ENCODE results near the gene IRF4. TPM values are rescaled to one million over a fixed set of nuclear protein-coding genes. Genes with fewer than 3 reads are reported as not detected.

The IRF4 gene
- total RNA-seq, 2 experiments from 2014 or later: 409 to 439 TPM

DNA sequence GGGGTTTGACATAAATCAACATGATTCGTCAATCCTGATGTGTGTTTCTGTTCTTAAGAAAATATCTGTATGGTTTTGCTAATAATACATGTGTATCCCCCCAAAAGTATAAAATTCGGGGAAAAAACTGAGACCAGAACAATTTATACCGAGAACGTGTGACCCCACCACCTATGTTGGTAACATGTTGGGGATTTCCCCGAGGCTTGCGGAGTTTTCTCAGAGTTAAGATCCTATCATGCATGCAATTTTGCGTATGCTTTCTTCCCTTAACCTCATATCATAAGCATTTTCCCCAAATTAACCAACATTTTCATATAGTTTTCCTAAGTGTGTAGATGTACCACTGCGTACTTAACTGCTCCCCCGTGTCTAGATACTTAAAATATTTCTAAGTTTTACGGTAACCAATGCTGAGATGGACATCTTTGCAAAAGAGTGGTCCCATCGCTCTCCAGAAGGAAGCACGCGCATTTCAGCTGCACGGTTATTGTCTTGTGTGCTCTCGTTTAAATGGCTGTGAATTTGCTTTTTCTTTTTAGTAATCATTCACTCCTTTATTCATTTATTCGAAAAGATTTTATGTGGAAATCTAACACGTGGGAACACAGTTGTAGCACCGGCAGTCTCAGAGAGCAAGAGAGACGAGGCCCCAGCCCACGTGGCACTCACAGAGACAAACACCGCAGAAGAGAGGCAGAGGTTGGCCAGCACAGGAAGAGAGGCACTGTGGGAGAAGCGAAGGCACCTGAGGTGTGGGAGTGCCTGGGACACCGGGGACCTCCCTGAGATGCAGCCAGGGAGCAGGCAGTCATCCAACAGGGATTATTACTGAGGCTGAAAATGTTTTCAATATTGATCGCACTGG, 13.2 kb upstream of the IRF4 start:
- H3K27ac Mint-ChIP-seq: no peak overlapping the region
- H3K4me1 Mint-ChIP-seq (ENCODE audit: low read depth): peaks cover 10% of the 10 kb centered on the region
- H3K4me3 Mint-ChIP-seq: no peak overlapping the region
- TF ChIP-seq, protein P1, sequence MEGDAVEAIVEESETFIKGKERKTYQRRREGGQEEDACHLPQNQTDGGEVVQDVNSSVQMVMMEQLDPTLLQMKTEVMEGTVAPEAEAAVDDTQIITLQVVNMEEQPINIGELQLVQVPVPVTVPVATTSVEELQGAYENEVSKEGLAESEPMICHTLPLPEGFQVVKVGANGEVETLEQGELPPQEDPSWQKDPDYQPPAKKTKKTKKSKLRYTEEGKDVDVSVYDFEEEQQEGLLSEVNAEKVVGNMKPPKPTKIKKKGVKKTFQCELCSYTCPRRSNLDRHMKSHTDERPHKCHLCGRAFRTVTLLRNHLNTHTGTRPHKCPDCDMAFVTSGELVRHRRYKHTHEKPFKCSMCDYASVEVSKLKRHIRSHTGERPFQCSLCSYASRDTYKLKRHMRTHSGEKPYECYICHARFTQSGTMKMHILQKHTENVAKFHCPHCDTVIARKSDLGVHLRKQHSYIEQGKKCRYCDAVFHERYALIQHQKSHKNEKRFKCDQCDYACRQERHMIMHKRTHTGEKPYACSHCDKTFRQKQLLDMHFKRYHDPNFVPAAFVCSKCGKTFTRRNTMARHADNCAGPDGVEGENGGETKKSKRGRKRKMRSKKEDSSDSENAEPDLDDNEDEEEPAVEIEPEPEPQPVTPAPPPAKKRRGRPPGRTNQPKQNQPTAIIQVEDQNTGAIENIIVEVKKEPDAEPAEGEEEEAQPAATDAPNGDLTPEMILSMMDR (IDR thresholded peaks at IDR 0.05): no peak
- ChIA-PET POLR2A (no interaction called here), CTCF (interaction anchor here (1.2 kb wide), 1 partner anchor 162 kb away, joined by 3 read pairs; no protein-coding TSS in a partner anchor)
- no peak for ATAC-seq
- DNase-seq: no peak
- no peaks in the 10 kb centered on the region for H3K9me3 Mint-ChIP-seq
- intact Hi-C loops (cut with micrococcal nuclease): no loop called here
- H3K27me3 Mint-ChIP-seq: peaks cover 25% of the 10 kb centered on the region
- no peaks in the 10 kb centered on the region for H3K36me3 Mint-ChIP-seq (ENCODE audit: low read depth)

DNA sequence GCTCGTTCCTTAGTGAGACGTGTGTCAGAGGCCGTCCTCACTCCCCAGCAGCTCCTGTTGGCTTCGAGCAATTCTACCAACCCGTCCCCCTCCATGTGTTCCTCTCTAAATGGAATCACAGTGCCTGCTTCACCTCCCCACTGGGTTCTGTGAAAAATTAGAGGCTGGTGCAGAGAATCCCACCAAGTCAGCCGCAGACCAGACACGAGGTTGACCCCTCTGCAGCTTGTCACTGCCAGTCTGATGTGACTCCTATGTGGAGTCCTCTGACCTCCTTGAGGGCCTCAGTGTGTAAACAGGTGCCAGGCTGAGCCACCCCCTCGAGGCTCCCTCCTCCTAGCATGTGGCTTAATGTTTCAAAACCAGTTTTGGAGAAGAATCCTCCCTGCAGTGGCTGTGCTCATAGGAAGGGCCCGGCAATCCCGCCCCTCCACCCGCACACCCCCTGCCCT, 12.6 kb upstream of the IRF4 start:
- no peaks in the 10 kb centered on the region for H3K36me3 Mint-ChIP-seq (ENCODE audit: low read depth)

DNA sequence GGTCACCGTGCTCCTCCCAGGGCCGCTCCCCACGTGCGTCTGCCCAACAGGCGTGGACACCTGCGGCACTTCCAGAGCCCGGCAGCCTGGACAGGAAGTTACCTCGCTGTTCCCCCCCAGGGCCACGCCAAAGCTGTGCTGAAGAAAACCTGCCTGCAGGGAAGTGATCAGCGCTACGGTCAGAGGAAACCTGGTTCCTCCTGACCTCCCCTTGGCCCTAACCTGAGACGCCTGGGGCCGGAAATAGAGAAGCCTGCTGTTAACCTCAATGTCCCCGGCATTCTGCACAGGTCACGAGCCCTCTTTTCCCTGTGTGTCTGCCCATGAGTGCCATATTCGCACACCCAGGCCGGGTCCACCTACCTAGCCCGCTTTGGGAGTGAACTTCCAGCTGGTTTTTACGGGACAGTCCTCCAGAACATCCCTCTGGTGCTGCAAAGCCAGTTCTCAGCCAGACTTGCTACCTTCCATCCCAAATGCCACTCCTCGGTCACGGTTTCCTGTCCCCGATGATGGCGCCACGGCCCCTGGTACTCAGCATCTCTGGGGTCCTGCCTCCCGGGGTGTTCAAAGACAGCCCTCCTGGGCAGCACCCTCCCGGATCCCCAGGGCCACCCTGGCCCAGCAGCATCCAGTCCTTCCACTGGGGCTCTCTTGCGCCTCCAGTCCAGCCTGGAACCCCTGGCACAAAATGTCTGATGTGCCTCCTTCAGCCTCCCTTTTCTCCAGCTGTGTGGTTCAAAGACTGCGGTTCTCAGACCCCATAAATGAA, 12.0 kb upstream of the IRF4 start:
- Mint-ChIP-seq H3K4me1 (ENCODE audit: low read depth) (peaks cover 10% of the 10 kb centered on the region), H3K27ac (no peak overlapping the region), H3K36me3 (ENCODE audit: low read depth) (no peaks in the 10 kb centered on the region), H3K27me3 (peaks cover 22% of the 10 kb centered on the region), H3K9me3 (no peaks in the 10 kb centered on the region), H3K4me3 (no peak overlapping the region)
- DNase-seq (no peak), ATAC-seq (no peak)
- ChIA-PET POLR2A (interaction anchor here (1.0 kb wide), 1 partner anchor 10 kb away, joined by 3 read pairs; no protein-coding TSS in a partner anchor), CTCF (no interaction called here)
- TF ChIP-seq, protein P1 (IDR thresholded peaks at IDR 0.05): no peak
- intact Hi-C loops (cut with micrococcal nuclease): no loop called here

More for the DNA sequence above, 12.6 kb upstream of the IRF4 start:
- ATAC-seq (no peak), DNase-seq (no peak)
- CTCF ChIA-PET: no interaction called here
- intact Hi-C loops (cut with micrococcal nuclease): no loop called here
- Mint-ChIP-seq H3K9me3 (no peaks in the 10 kb centered on the region), H3K27ac (no peak overlapping the region), H3K4me1 (ENCODE audit: low read depth) (peaks cover 10% of the 10 kb centered on the region), H3K27me3 (peaks cover 25% of the 10 kb centered on the region), H3K4me3 (no peak overlapping the region)
- TF ChIP-seq, protein P1 (IDR thresholded peaks at IDR 0.05): no peak
- POLR2A ChIA-PET: interaction anchor here (1.0 kb wide), 1 partner anchor 11 kb away, joined by 3 read pairs; no protein-coding TSS in a partner anchor

DNA sequence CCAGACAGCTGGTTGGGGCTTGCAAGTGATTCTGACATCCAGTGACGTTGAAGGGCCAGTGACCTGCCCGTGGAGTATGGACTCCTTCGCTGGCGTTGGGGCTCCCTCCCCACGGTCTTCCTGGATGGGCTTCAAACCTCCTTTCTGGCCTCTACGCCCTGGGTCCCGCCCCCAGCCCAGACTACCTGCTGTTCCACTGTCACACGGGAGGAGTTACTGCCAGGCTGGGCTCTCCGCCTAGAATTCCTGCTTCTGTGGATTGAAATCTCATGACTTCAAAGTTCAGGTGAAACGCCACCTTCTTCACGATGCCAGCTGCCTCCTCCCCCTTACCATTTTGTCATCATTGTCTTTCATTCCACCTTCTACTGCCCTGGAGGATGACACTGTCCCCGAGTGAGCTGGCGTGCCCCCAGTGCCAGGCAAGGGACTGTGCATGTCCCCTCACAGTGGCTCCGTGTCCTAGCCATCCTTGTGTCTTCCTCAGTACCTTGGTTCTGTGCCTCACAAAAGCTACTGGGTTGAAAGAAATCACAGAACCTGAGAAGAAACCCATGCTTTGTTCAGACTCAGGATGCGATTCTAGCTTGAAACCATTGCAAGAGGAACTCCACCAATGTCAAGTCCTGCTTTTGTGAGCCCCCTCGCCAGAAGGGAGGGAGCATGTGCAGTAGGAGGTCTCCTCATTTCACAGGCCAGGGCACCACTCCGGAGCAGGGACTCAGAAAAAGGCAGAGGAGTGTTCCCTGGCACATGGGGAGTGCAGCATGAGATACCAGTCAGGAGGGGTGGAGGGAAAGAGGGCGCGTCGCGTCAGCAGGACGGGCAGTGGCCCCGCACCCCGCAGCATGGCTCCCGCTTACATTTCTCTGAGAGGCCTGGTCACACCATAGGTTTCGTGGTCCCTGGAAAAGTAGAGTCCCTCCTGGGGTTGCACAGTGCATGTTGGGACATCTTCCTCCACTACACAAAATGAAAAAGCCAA, 11.0 kb upstream of the IRF4 start:
- intact Hi-C loops (cut with micrococcal nuclease): no loop called here
- Mint-ChIP-seq H3K27ac (no peak overlapping the region), H3K27me3 (peaks cover 18% of the 10 kb centered on the region), H3K9me3 (no peaks in the 10 kb centered on the region), H3K4me3 (no peak overlapping the region), H3K4me1 (ENCODE audit: low read depth) (peaks cover 10% of the 10 kb centered on the region), H3K36me3 (ENCODE audit: low read depth) (no peaks in the 10 kb centered on the region)
- no peak for ATAC-seq
- DNase-seq: no peak
- TF ChIP-seq, protein P1 (IDR thresholded peaks at IDR 0.05): no peak
- ChIA-PET CTCF (interaction anchor here (1.6 kb wide), 1 partner anchor 212 kb away, joined by 4 read pairs; no protein-coding TSS in a partner anchor), POLR2A (interaction anchor here (1.0 kb wide), 1 partner anchor 9 kb away, joined by 3 read pairs; no protein-coding TSS in a partner anchor)
